Nucleus accumbens (tissue), 56 donors: ENCODE results near the gene GNA15.
"Not testable (repeated sequence)": the region's sequence is repeated elsewhere in the genome, so short reads cannot be mapped to it uniquely, and the experiment has no call there.

ENCODE experiments used
- DNase-seq, 56 donors: peaks; one replicate each; lab custom pipeline; 2025; lab: John Stamatoyannopoulos, UW

Gene GNA15

GRCh38 chr19:3163230-3163886, 27.5 kb downstream of the GNA15 start:
- DNase-seq = peak in 39 of 56 donors; percentile 1 to 62 (median 18)

- DNase-seq = no peak
Observed at GRCh38 chr19:3163943-3164342, 28.1 kb downstream of the GNA15 start.

GRCh38 chr19:3167533-3168272, 31.9 kb downstream of the GNA15 start:
- DNase-seq = no peak

GRCh38 chr19:3171894-3172672, 36.2 kb downstream of the GNA15 start:
- no peak for DNase-seq

DNA sequence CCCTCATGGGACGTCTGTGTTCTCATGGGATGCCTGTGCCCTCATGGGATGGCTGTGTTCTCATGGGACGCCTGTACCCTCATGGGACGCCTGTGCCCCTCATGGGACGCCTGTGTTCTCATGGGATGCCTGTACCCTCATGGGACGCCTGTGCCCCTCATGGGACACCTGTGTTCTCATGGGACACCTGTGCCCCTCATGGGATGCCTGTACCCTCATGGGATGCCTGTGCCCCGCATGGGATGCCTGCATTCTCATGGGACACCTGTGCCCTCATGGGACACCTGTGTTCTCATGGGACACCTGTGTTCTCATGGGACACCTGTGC, 36.8 kb downstream of the GNA15 start:
- not testable (repeated sequence) for DNase-seq

GRCh38 chr19:3175781-3176714, 40.2 kb downstream of the GNA15 start:
- DNase-seq = no peak

- DNase-seq = no peak
Observed at GRCh38 chr19:3176715-3177501, 41.1 kb downstream of the GNA15 start.

DNA sequence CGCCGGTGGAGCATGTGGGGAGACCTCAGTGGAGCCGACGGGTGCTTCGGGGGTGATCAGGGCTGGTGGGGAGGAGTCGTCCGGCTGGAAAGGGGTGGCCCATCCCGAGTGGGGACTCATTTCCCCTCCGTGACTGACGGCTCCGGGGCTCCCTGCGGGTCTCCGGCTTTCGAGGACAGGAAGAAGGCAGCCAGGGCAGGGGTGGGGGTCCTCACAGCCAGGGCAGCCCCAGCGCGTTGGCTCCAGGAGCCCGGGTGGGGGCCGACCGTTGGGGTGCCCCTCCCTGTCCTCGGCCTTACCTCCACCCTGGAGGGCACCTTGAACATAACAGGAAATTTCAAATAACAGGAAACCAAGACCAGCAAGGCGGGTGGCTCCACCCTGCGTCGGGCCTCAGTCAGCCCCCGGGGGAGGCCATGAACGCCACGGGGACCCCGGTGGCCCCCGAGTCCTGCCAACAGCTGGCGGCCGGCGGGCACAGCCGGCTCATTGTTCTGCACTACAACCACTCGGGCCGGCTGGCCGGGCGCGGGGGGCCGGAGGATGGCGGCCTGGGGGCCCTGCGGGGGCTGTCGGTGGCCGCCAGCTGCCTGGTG, 42.6 kb downstream of the GNA15 start, which contains the start of gene S1PR4:
S1PR4 (plus strand) TSS at position 393 of the 596 bp plus-strand sequence; CDS start at position 417, 24 bp downstream.
- DNase-seq = no peak

DNA sequence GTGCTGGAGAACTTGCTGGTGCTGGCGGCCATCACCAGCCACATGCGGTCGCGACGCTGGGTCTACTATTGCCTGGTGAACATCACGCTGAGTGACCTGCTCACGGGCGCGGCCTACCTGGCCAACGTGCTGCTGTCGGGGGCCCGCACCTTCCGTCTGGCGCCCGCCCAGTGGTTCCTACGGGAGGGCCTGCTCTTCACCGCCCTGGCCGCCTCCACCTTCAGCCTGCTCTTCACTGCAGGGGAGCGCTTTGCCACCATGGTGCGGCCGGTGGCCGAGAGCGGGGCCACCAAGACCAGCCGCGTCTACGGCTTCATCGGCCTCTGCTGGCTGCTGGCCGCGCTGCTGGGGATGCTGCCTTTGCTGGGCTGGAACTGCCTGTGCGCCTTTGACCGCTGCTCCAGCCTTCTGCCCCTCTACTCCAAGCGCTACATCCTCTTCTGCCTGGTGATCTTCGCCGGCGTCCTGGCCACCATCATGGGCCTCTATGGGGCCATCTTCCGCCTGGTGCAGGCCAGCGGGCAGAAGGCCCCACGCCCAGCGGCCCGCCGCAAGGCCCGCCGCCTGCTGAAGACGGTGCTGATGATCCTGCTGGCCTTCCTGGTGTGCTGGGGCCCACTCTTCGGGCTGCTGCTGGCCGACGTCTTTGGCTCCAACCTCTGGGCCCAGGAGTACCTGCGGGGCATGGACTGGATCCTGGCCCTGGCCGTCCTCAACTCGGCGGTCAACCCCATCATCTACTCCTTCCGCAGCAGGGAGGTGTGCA, 43.3 kb downstream of the GNA15 start:
- DNase-seq = no peak

DNA sequence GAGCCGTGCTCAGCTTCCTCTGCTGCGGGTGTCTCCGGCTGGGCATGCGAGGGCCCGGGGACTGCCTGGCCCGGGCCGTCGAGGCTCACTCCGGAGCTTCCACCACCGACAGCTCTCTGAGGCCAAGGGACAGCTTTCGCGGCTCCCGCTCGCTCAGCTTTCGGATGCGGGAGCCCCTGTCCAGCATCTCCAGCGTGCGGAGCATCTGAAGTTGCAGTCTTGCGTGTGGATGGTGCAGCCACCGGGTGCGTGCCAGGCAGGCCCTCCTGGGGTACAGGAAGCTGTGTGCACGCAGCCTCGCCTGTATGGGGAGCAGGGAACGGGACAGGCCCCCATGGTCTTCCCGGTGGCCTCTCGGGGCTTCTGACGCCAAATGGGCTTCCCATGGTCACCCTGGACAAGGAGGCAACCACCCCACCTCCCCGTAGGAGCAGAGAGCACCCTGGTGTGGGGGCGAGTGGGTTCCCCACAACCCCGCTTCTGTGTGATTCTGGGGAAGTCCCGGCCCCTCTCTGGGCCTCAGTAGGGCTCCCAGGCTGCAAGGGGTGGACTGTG, 44.0 kb downstream of the GNA15 start:
- DNase-seq = no peak

DNA sequence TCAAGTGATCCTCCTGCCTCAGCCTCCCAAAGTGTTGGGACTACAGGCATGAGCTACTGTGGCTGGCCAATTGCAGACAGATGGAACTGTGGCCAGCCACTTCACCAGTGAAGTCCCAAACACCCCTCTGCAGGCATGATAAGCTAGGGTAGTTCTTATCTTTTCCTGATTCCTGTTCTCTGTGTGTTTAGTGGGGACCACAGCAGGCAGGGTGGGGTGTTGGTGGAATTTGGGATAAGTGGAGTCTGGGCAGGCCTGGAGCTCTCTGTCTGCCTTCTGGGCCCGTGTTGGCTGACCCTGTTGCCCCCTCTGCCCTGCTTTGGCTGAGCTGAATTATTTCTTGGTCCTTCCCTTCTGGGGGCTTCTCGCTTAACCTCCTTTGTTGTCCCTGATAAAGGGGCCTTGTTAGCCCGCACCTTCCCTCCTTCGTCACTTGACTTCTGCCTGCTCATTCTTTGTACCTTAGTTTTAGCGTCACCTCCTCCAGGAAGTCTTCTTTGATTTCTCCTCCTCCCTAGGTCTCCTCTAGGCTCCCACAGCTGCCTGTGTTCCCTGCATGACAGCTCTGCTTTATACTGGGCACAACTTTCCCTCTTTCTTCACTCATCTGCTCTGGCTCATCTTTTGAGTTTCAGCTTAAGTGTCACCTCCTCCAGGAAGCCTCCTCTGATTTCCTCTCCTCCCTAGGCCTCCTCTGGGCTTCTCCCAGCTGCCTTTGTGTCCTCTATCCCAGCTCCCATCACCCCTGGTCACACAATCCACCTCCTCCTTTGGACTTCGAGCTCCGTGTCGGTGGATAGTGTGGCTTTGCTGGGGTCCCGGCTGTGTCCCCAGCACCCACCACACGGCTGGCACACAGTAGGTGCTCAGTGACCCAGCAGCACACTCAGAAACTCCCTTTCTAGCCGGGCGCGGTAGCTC, 48.1 kb downstream of the GNA15 start:
- no peak for DNase-seq

GRCh38 chr19:3184847-3185460, 49.1 kb downstream of the GNA15 start:
- DNase-seq = peak in 33 of 56 donors; percentile 46 to 94 (median 83)

GRCh38 chr19:3185461-3186159, 49.8 kb downstream of the GNA15 start, which contains the start of gene NCLN:
Gene NCLN, plus strand, starts transcription at chr19:3185930. Its CDS starts 101 bp downstream, at chr19:3186031.
- DNase-seq = peak; percentile 62 to 100 (median 96)

GRCh38 chr19:3186160-3186688, 50.4 kb downstream of the GNA15 start:
- DNase-seq = peak in 1 of 56 donors; percentile 8
